Measurements from ENCODE around the gene CPOX. TPM values are rescaled to one million over a fixed set of nuclear protein-coding genes. Genes with fewer than 3 reads are reported as not detected.

Gene CPOX
- total and polyA plus RNA-seq, 3 donors from 2014 or later, result 9.3 to 25.4 (median 21.7) TPM

DNA sequence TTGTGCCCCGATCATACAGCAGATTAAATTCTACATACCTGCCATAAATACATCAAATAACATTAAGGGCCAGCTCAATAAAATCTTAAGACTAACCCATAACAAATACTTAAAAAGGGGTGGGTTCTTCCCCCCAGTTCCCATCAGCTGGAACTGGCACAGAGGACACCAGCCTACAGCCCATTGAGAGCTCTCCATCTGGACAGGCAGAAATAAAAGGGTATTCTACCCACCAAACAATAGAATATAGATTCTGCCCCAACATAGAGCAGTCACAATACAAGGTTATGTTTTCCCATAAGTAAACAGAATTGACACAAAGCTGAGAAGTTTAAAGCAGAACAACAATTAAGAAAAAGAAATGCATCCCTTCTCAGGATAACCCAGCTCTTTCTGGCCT is 11.9 kb downstream of the CPOX start:
- H3K9me3 ChIP-seq, result no peaks in the 10 kb centered on the region
- 94 to 100% methylated on average over 1 of the region's 1 CpG for WGBS, 2 donors
- no peaks in the 10 kb centered on the region for H3K4me1 ChIP-seq
- no peak overlapping the region for H3K4me3 ChIP-seq
- H3K27ac ChIP-seq, result no peak overlapping the region
- no peaks in the 10 kb centered on the region for H3K36me3 ChIP-seq (ENCODE audit: low read depth, missing control alignments)
- DNase-seq, result no peak
- no peaks in the 10 kb centered on the region for H3K27me3 ChIP-seq
- TF ChIP-seq, protein P1, sequence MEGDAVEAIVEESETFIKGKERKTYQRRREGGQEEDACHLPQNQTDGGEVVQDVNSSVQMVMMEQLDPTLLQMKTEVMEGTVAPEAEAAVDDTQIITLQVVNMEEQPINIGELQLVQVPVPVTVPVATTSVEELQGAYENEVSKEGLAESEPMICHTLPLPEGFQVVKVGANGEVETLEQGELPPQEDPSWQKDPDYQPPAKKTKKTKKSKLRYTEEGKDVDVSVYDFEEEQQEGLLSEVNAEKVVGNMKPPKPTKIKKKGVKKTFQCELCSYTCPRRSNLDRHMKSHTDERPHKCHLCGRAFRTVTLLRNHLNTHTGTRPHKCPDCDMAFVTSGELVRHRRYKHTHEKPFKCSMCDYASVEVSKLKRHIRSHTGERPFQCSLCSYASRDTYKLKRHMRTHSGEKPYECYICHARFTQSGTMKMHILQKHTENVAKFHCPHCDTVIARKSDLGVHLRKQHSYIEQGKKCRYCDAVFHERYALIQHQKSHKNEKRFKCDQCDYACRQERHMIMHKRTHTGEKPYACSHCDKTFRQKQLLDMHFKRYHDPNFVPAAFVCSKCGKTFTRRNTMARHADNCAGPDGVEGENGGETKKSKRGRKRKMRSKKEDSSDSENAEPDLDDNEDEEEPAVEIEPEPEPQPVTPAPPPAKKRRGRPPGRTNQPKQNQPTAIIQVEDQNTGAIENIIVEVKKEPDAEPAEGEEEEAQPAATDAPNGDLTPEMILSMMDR (IDR thresholded peaks at IDR 0.05), result no peak
- no peak for TF ChIP-seq POLR2A (IDR thresholded peaks at IDR 0.05)
- intact Hi-C loops (cut with DNase I; ENCODE audit: low total_unique reads), result no loop called here

DNA sequence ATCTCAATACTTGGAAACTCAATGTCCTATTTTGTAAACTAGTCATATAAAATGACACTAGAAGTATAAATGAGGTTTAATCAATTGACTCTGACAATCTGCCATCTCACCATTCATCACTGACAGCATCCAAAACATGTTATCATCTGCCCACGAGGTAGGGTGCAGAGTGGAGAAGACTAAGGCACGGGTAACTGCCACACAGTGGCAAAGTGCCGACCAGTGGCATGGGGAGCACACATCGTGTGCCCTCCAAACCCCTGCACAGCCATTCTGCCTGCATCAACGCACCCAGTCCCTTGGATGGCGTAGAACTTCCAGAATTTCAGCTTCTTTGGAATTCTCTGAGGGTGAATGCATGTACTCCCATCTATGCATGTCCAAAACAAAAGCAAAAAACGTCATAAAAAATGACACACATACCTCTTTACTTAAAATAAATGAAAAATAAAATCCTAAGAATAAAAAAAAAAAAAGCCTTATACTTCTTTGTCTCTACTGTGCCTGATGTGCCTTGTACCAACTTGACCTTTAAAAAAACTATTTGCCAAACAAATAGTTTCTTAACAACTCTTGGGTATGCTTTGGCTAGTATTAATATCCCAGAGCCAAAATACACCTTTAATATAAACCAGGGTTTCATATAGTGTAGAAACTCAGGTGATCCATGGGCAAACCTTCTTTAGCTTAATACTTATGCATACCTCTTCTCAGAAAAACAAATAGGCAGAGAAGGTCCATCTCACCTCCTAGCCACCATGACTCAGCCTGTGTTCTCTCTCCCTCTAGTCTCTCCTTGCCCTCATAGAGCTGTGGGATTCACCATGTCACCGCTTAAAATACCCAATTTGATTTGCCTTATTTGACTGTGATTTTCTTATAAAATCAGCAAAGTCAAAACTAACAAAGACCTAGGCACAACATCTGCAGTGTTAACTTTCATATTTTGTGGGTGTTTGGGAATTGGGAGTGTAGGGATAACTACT is 12.7 kb downstream of the CPOX start:
- Histone ChIP-seq H3K4me1 (no peaks in the 10 kb centered on the region), H3K36me3 (ENCODE audit: low read depth, missing control alignments) (no peaks in the 10 kb centered on the region)

DNA sequence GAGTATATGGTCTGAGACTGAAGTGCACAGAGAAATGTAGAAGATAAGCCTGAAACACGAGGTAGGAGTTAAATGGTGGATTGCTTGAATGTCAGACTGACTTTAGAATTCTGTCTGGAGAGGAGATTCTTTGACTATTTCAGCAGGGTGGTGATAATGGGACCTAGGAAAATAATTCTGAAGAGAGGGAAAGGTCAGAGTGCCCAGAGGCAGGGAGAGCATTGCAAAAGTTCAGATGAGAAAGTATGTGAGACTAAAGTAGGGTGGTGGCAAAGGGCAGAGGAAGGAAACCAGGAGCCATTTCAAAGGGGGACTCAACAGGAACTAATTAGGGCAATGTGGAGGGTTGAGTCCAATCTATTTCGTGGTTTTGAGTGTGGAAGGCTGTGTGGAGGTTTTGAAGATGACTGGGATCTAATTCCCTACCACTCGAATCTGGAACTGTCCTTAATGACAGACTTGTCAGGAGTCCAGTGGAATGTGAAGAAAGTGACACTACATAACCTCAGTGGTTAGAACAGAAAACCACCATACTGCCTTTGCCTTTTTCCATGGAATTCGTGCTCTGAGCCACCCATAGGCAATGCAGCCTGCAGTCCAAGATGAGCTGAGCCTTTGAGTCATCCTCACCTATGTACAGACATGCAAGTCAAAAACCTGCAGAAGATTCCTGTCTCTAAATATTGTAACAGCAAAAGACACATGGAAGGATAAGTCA is 16.1 kb downstream of the CPOX start:
- Histone ChIP-seq H3K4me1 (no peaks in the 10 kb centered on the region), H3K4me3 (no peak overlapping the region), H3K9me3 (no peaks in the 10 kb centered on the region), H3K36me3 (ENCODE audit: low read depth, missing control alignments) (no peaks in the 10 kb centered on the region), H3K27ac (no peak overlapping the region), H3K27me3 (no peaks in the 10 kb centered on the region)
- DNase-seq, result no peak
- TF ChIP-seq, protein P1 (IDR thresholded peaks at IDR 0.05), result no peak
- no peak for TF ChIP-seq POLR2A (IDR thresholded peaks at IDR 0.05)
- intact Hi-C loops (cut with DNase I; ENCODE audit: low total_unique reads), result no loop called here
- WGBS, 2 donors, result 80 to 86% methylated on average over 4 of the region's 4 CpGs

More for the DNA sequence above, 12.7 kb downstream of the CPOX start:
- no peak overlapping the region for H3K27ac ChIP-seq
- 92 to 95% methylated on average over 8 of the region's 8 CpGs for WGBS, 2 donors
- H3K9me3 ChIP-seq, result no peaks in the 10 kb centered on the region
- no peak for TF ChIP-seq POLR2A (IDR thresholded peaks at IDR 0.05)
- TF ChIP-seq, protein P1 (IDR thresholded peaks at IDR 0.05), result no peak
- intact Hi-C loops (cut with DNase I; ENCODE audit: low total_unique reads), result no loop called here
- no peak overlapping the region for H3K4me3 ChIP-seq
- no peak for DNase-seq
- no peaks in the 10 kb centered on the region for H3K27me3 ChIP-seq

DNA sequence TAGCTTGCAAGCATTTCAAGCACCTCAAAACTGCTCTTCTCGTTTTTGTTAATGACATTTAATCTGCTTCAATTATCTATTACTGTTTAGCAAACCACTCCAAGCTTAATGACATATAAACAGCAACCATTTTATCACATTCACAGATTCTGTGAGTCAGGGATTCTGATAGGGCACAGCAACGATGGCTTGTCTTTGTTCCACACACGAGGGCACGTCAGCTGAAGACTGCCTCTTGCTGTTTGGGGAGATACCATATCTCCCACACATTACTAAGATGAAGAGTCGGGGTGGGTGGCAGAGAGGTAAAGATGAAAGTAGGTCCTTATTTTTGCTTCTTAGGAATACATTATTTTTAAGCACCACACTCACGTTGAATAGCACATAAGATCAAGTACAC is 19.3 kb downstream of the CPOX start:
- DNase-seq, result no peak
- WGBS, 2 donors, result 69% methylated on average over 6 of the region's 6 CpGs
- no peak overlapping the region for H3K4me3 ChIP-seq
- no peaks in the 10 kb centered on the region for H3K36me3 ChIP-seq (ENCODE audit: low read depth, missing control alignments)
- no peaks in the 10 kb centered on the region for H3K9me3 ChIP-seq
- no peak overlapping the region for H3K27ac ChIP-seq
- H3K27me3 ChIP-seq, result no peaks in the 10 kb centered on the region
- intact Hi-C loops (cut with DNase I; ENCODE audit: low total_unique reads), result no loop called here
- no peaks in the 10 kb centered on the region for H3K4me1 ChIP-seq
- TF ChIP-seq, protein P1 (IDR thresholded peaks at IDR 0.05), result no peak
- TF ChIP-seq POLR2A (IDR thresholded peaks at IDR 0.05), result no peak
